Testis (tissue), 3 donors: ENCODE results near the gene REC114. TPM values are rescaled to one million over a fixed set of nuclear protein-coding genes. Genes with fewer than 3 reads are reported as not detected.

ENCODE experiments used
- DNase-seq: peaks from one replicate; pipeline ENCODE4 v3.0.0-alpha.2; 2019
- H3K27ac ChIP-seq, 2 donors: fragments of 200-600 bp; sonication (generic); one replicate each; pipeline ENCODE4 v1.5.1; 2019
- H3K27me3 ChIP-seq: fragments of 200-600 bp; sonication (generic); one replicate; pipeline ENCODE4 v1.5.1; 2019
- H3K36me3 ChIP-seq: fragments of 200-600 bp; sonication (generic); one replicate; pipeline ENCODE4 v1.5.1; 2017; ENCODE audit warnings: low read depth; ENCODE audit errors: missing control alignments
- H3K4me1 ChIP-seq: fragments of 200-600 bp; sonication (generic); one replicate; pipeline ENCODE4 v1.5.1; 2019
- H3K4me3 ChIP-seq, 2 donors: fragments of 200-600 bp; sonication (generic); one replicate each; pipeline ENCODE4 v1.5.1; 2017 to 2019
- H3K9me3 ChIP-seq: fragments of 200-600 bp; sonication (generic); one replicate; pipeline ENCODE4 v1.5.1; 2017
- CTCF ChIP-seq, 3 experiments: fragments of 450-650 bp in 2 of 3; fragments of 200-600 bp in 1 of 3; sonication (generic) in 1 of 3; IDR thresholded peaks; one replicate each; pipeline ENCODE4 v1.5.1; 2016 to 2019; ENCODE audit warnings: antibody characterized with exemption in 3 of 3, mild to moderate bottlenecking in 2 of 3, moderate library complexity in 1 of 3
- POLR2A ChIP-seq: fragments of 450-650 bp; IDR thresholded peaks from one replicate; pipeline ENCODE4 v1.6.1; 2017; ENCODE audit warnings: antibody characterized with exemption, mild to moderate bottlenecking, moderate library complexity
- WGBS, 2 donors: methylation state at CpG; one replicate each; pipeline ENCODE4 v1.1.5; 2018; 5-methylcytosine and 5-hydroxymethylcytosine counted together
- intact Hi-C: fragments of 100-400 bp; cut with DNase I; formaldehyde crosslinking; loops from one replicate; pipeline ENCODE4 v1.15.1; 2023; ENCODE audit warnings: low total_unique reads
- polyA plus RNA-seq: library from polyadenylated mRNA; stranded (reverse); fragments of 350-450 nt; fragmentation: Illumina TruSeq; extraction: RNeasy Lipid Tissue Mini Kit (QIAGEN cat#74804); gene quantifications from one replicate; pipeline ENCODE4 v1.2.3, GENCODE V29; 2014; ENCODE audit warnings: low read depth, low replicate concordance; ENCODE audit not compliant: insufficient read depth
- total RNA-seq, 2 donors: library from RNA; depleted of rRNA; stranded (reverse); fragments of >200 nt; gene quantifications; one replicate each; pipeline ENCODE4 v1.2.3, GENCODE V29; 2016

The REC114 gene
- total and polyA plus RNA-seq, 3 donors from 2014 or later, result 28.7 to 102 (median 28.8) TPM

GRCh38 chr15:73560501-73561117, 117.6 kb downstream of the REC114 start:
- 56 to 70% methylated on average over 2 of the region's 2 CpGs for WGBS, 2 donors
- Histone ChIP-seq H3K36me3 (no peaks in the 10 kb centered on the region), H3K4me1 (peaks cover 2% of the 10 kb centered on the region), H3K27me3 (no peaks in the 10 kb centered on the region), H3K9me3 (no peaks in the 10 kb centered on the region), H3K4me3 (no peak overlapping the region), H3K27ac (no peak overlapping the region)
- intact Hi-C loops, result loop anchor here (10.0 kb wide), 1 partner anchor 74 kb away; the partner anchor contains the start of gene NPTN
- DNase-seq, result no peak
- TF ChIP-seq POLR2A (no peak), CTCF (IDR thresholded peaks at IDR 0.05) (peak in 1 of 3 experiments; percentile 44)

GRCh38 chr15:73564255-73564654, 121.3 kb downstream of the REC114 start:
- H3K9me3 ChIP-seq, result no peaks in the 10 kb centered on the region
- no peaks in the 10 kb centered on the region for H3K27me3 ChIP-seq
- no peaks in the 10 kb centered on the region for H3K36me3 ChIP-seq
- no peak for TF ChIP-seq POLR2A
- no peak overlapping the region for H3K27ac ChIP-seq
- peaks cover 2% of the 10 kb centered on the region for H3K4me1 ChIP-seq
- DNase-seq, result no peak
- no peak overlapping the region for H3K4me3 ChIP-seq
- intact Hi-C loops, result loop anchor here (10.0 kb wide), 1 partner anchor 71 kb away; the partner anchor contains the start of gene NPTN
- 62 to 67% methylated on average over 6 of the region's 6 CpGs for WGBS, 2 donors

GRCh38 chr15:73567020-73567419, 124.1 kb downstream of the REC114 start:
- peaks cover 2% of the 10 kb centered on the region for H3K4me1 ChIP-seq
- no peaks in the 10 kb centered on the region for H3K9me3 ChIP-seq
- no peak overlapping the region for H3K4me3 ChIP-seq
- WGBS, 2 donors, result 79 to 86% methylated on average over 1 of the region's 1 CpG
- H3K36me3 ChIP-seq, result no peaks in the 10 kb centered on the region
- H3K27me3 ChIP-seq, result no peaks in the 10 kb centered on the region
- no peak for DNase-seq
- TF ChIP-seq POLR2A, result no peak
- TF ChIP-seq CTCF (IDR thresholded peaks at IDR 0.05), result no peak
- intact Hi-C loops, result loop anchor here (10.0 kb wide), 1 partner anchor 68 kb away; the partner anchor contains the start of gene NPTN
- no peak overlapping the region for H3K27ac ChIP-seq

- no peaks in the 10 kb centered on the region for H3K27me3 ChIP-seq
- 75 to 76% methylated on average over 7 of the region's 7 CpGs for WGBS, 2 donors
- peaks cover under 1% of the 10 kb centered on the region for H3K4me1 ChIP-seq
- H3K9me3 ChIP-seq, result no peaks in the 10 kb centered on the region
- intact Hi-C loops, result loop anchor here (10.0 kb wide), 1 partner anchor 66 kb away; the partner anchor contains the start of gene NPTN
- no peak overlapping the region for H3K4me3 ChIP-seq
- no peaks in the 10 kb centered on the region for H3K36me3 ChIP-seq
- no peak overlapping the region for H3K27ac ChIP-seq
- TF ChIP-seq CTCF (IDR thresholded peaks at IDR 0.05), result no peak
- no peak for TF ChIP-seq POLR2A
- no peak for DNase-seq
These were observed 125.8 kb downstream of the REC114 start for GRCh38 chr15:73568564-73569280.

GRCh38 chr15:73569361-73569760, 126.4 kb downstream of the REC114 start:
- Histone ChIP-seq H3K36me3 (no peaks in the 10 kb centered on the region), H3K4me1 (no peaks in the 10 kb centered on the region), H3K27me3 (no peaks in the 10 kb centered on the region), H3K9me3 (no peaks in the 10 kb centered on the region), H3K27ac (no peak overlapping the region), H3K4me3 (no peak overlapping the region)
- 85% methylated on average over 3 of the region's 3 CpGs for WGBS, 2 donors
- DNase-seq, result no peak
- no peak for TF ChIP-seq CTCF (IDR thresholded peaks at IDR 0.05)
- no peak for TF ChIP-seq POLR2A
- intact Hi-C loops, result loop anchor here (10.0 kb wide), 1 partner anchor 65 kb away; the partner anchor contains the start of gene NPTN
